K562 (cell line): ENCODE data around the gene EIF5. TPM values are rescaled to one million over a fixed set of nuclear protein-coding genes. Genes with fewer than 3 reads are reported as not detected.
A peak's percentile ranks its signal among the peaks of the same experiment; 100 is the strongest.

ENCODE experiments used
- ATAC-seq: fragments of 200-7000 bp; cut with Tn5 transposase; 3 replicates; pipeline ENCODE4 v1.9.1; 2020; ENCODE audit warnings: moderate library complexity
- BruUV-seq: library from RNA; stranded (reverse); fragments of 400-500 nt; replicated peaks from 2 replicates; lab custom pipeline; 2021; lab: Mats Ljungman, UMichigan
- CTCF ChIA-PET: fragments of 300-600 bp; formaldehyde crosslinking; extraction: SDS; loops from one replicate; lab custom pipeline; 2021; ENCODE audit warnings: low intra/inter-chr PET ratio; lab: Yijun Ruan, JAX
- POLR2A ChIA-PET: fragments of 300-600, 350-650 bp; sonication (Branson Sonifier 250); formaldehyde crosslinking; extraction: SDS; loops from one replicate; lab custom pipeline; 2021; ENCODE audit warnings: antibody characterized with exemption, inconsistent platforms; lab: Yijun Ruan, JAX
- DNase-seq, 4 experiments: peaks; one replicate each; pipeline versions ENCODE4 v3.0.0 to v3.0.0-alpha.2; 2011 to 2018; ENCODE audit warnings: low spot score in 3 of 4, mixed read lengths in 3 of 4; ENCODE audit errors: extremely low read depth in 1 of 4
- FAIRE-seq: peaks from 2 replicates; lab custom pipeline; 2011; peaks lifted over from hg19 to GRCh38; lab: Jason Lieb, UNC
- H2AFZ ChIP-seq: 2 replicates; pipeline ENCODE4 v1.6.0; 2011; ENCODE audit warnings: low read depth, low read length, control low read depth, inconsistent platforms
- H3K27ac ChIP-seq: fragments of 200-600 bp; 3 replicates; pipeline ENCODE4 v1.8.0; 2011; ENCODE audit warnings: low read depth, mild to moderate bottlenecking, control low read depth, inconsistent platforms, low read length, moderate library complexity, mixed read lengths; ENCODE audit errors: extremely low read depth
- H3K27me3 ChIP-seq, 2 experiments: fragments of 300-600 bp in 1 of 2; 2 replicates in 1 of 2; 3 replicates in 1 of 2; pipeline versions ENCODE4 v1.6.0 to v1.8.0; 2011; ENCODE audit warnings: inconsistent platforms in 2 of 2, low read length in 2 of 2, mild to moderate bottlenecking in 1 of 2, mixed read lengths in 1 of 2, moderate library complexity in 1 of 2; ENCODE audit not compliant: control insufficient read depth in 2 of 2, insufficient read depth in 2 of 2
- H3K36me3 ChIP-seq: fragments of 300-600 bp; 3 replicates; pipeline ENCODE4 v1.8.0; 2011; ENCODE audit warnings: mild to moderate bottlenecking, low read length, inconsistent platforms; ENCODE audit not compliant: control insufficient read depth, insufficient read depth
- H3K4me1 ChIP-seq, 2 experiments: fragments of 200-600 bp in 1 of 2; replicated peaks in 1 of 2; 2 replicates in 1 of 2; 3 replicates in 1 of 2; pipeline versions ENCODE4 v1.5.1 to v1.8.0; 2011; ENCODE audit warnings: inconsistent platforms in 2 of 2, low read length in 2 of 2, mild to moderate bottlenecking in 1 of 2, mixed read lengths in 1 of 2, moderate library complexity in 1 of 2; ENCODE audit not compliant: control insufficient read depth in 2 of 2, insufficient read depth in 2 of 2
- H3K4me2 ChIP-seq: 2 replicates; pipeline ENCODE4 v1.6.1; 2011; ENCODE audit warnings: low read length, control low read depth, inconsistent platforms, mixed read lengths; ENCODE audit not compliant: insufficient read depth
- H3K4me3 ChIP-seq: fragments of 200-600 bp; sonication (generic), shearing (Covaris generic); 2 replicates; pipeline ENCODE4 v1.5.1; 2016; ENCODE audit warnings: control low read depth, inconsistent platforms
- H3K79me2 ChIP-seq: fragments of 200-600 bp; 3 replicates; pipeline ENCODE4 v1.8.0; 2011; ENCODE audit warnings: low read length, inconsistent platforms; ENCODE audit not compliant: control insufficient read depth, insufficient read depth
- H3K9ac ChIP-seq, 2 experiments: 2 replicates each; pipeline versions ENCODE4 v1.6.0 to v1.6.1; 2011; ENCODE audit warnings: low read depth in 2 of 2, low read length in 2 of 2, control low read depth in 1 of 2, inconsistent platforms in 1 of 2, mild to moderate bottlenecking in 1 of 2, mixed read lengths in 1 of 2; ENCODE audit not compliant: insufficient read depth in 1 of 2
- H3K9me1 ChIP-seq: one replicate; pipeline ENCODE4 v1.6.0; 2011; ENCODE audit warnings: inconsistent platforms, mild to moderate bottlenecking, low read length, moderate library complexity; ENCODE audit not compliant: control insufficient read depth, insufficient read depth
- H3K9me3 ChIP-seq: replicated peaks from 2 replicates; pipeline ENCODE4 v1.5.1; 2011; ENCODE audit warnings: low read depth, low read length, inconsistent platforms; ENCODE audit not compliant: control insufficient read depth, insufficient read depth
- H4K20me1 ChIP-seq: replicated peaks from 2 replicates; pipeline ENCODE4 v1.6.1; 2011; ENCODE audit warnings: low read length, inconsistent platforms, mixed read lengths; ENCODE audit not compliant: control insufficient read depth, insufficient read depth
- C11orf30 ChIP-seq: fragments of 450-650 bp; IDR thresholded peaks from 2 replicates; pipeline ENCODE4 v1.6.1; 2016; ENCODE audit warnings: low read depth, mild to moderate bottlenecking
- MAFF ChIP-seq: IDR thresholded peaks from 2 replicates; pipeline ENCODE4 v1.6.1; 2012; ENCODE audit warnings: low read length, improper control_type of control experiment
- MAFG ChIP-seq: fragments of 450-650 bp; conservative IDR thresholded peaks from 2 replicates; pipeline ENCODE4 v1.6.1; 2016; ENCODE audit warnings: missing genetic modification characterization, missing compliant biosample characterization
- MAFK ChIP-seq: IDR thresholded peaks from 2 replicates; pipeline ENCODE4 v1.6.1; 2011; ENCODE audit warnings: low read length, improper control_type of control experiment
- MCM7 ChIP-seq, 2 experiments: fragments of 450-650 bp; IDR thresholded peaks; 2 replicates each; pipeline ENCODE4 v1.6.1; 2016 to 2018
- NFE2 ChIP-seq: IDR thresholded peaks from 2 replicates; pipeline ENCODE4 v1.6.1; 2014; ENCODE audit warnings: antibody characterized with exemption, low read depth
- SRSF1 ChIP-seq: fragments of 200-400 bp; formaldehyde crosslinking; IDR thresholded peaks from 2 replicates; pipeline ENCODE4 v1.6.1; 2017; ENCODE audit warnings: mild to moderate bottlenecking, low read depth, low read length, moderate library complexity
- ZNF316 ChIP-seq: fragments of 450-650 bp; IDR thresholded peaks from 2 replicates; pipeline ENCODE4 v1.6.1; 2016
- ZNF57 ChIP-seq: fragments of 450-650 bp; formaldehyde crosslinking; IDR thresholded peaks from 2 replicates; pipeline ENCODE4 v1.4.0; 2020; ENCODE audit warnings: mild to moderate bottlenecking, moderate library complexity
- WGBS: fragments of 100-300 bp; shearing (Covaris generic); methylation state at CpG from one replicate; pipeline ENCODE4 v1.1.6; 2016; ENCODE audit warnings: low coverage, mixed read lengths; ENCODE audit not compliant: insufficient coverage; ENCODE audit errors: missing lambda C conversion rate; 5-methylcytosine and 5-hydroxymethylcytosine counted together
- in situ Hi-C: fragments of 300-500 bp; cut with MboI; formaldehyde crosslinking; loops from 4 replicates; pipeline ENCODE4 v1.15.0; 2018; ENCODE audit warnings: inconsistent platforms, mixed read lengths
- intact Hi-C: fragments of 100-400 bp; cut with micrococcal nuclease; formaldehyde crosslinking; loops from 2 replicates; pipeline ENCODE4 v1.14.2; 2022
- polyA plus RNA-seq, 8 experiments: library from polyadenylated mRNA; depleted of rRNA in 4 of 8; stranded (reverse) in 5 of 8; unstranded in 3 of 8; fragments of >200 nt; fragmentation: Nextera tagmentation in 2 of 8; fragmentation: Illumina TruSeq in 1 of 8; extraction: Ambion mirVana in 2 of 8; extraction: Trizol in 1 of 8; gene quantifications; 2 replicates each; pipeline versions ENCODE4 v1.2.1 to v1.2.3, GENCODE V29; 2011 to 2014; ENCODE audit warnings: inconsistent platforms in 1 of 8, missing spikeins in 1 of 8
- total RNA-seq, 7 experiments: library from RNA; depleted of rRNA in 6 of 7; stranded (reverse); fragments of >200 nt in 6 of 7; fragmentation: Illumina TruSeq in 2 of 7; extraction: Trizol in 2 of 7; gene quantifications; 2 replicates each; pipeline versions ENCODE4 v1.2.1 to v1.2.3, GENCODE V29; 2011 to 2021; ENCODE audit warnings: low replicate concordance in 1 of 7
- TF ChIP-seq, protein P1 (sequence below), 2 experiments: fragments of 450-650 bp in 1 of 2; sonication (generic) in 1 of 2; formaldehyde crosslinking in 1 of 2; IDR thresholded peaks in 1 of 2; conservative IDR thresholded peaks in 1 of 2; 2 replicates each; pipeline versions ENCODE4 v1.6.1 to v1.8.1; 2016 to 2023; ENCODE audit warnings: mild to moderate bottlenecking in 2 of 2, moderate library complexity in 2 of 2, inconsistent platforms in 1 of 2, missing genetic modification reagents in 1 of 2
- TF ChIP-seq, protein P2 (sequence below): sonication (generic); formaldehyde crosslinking; IDR thresholded peaks from 2 replicates; pipeline ENCODE4 v1.5.0; 2020; ENCODE audit warnings: missing genetic modification reagents
- TF ChIP-seq, protein P3 (sequence below): fragments of 200-800 bp; sonication (Bioruptor generic); IDR thresholded peaks from 2 replicates; pipeline ENCODE4 v1.6.1; 2017; ENCODE audit warnings: missing genetic modification characterization, missing compliant biosample characterization

The EIF5 gene
- total and polyA plus RNA-seq, 9 of the 15 experiments (the other 6 are each of a cell fraction or from before 2014, with no cell fraction given), result 92.7 to 442 (median 190) TPM

DNA sequence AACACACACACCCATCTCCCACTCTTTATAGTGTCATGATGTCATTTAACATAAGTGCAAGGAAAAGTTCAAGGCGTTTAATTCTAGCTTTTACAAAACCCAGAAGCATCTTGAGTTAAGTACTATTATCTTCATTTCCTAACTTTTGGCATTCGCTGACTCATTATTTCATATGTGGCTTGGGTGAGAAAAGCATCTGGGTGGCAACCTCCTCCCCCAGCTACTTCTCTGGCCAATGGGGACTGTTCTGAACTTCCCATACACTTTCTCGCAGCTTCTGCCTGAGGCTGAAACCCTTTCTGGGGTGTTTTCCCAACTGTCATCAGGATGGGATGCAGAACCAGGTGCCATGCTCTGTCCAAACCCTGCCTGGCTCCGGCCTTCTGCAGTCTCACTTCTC lies 48.3 kb downstream of the EIF5 start:
- CTCF ChIA-PET, result no interaction called here
- no peak for FAIRE-seq

More for the DNA sequence above, 48.3 kb downstream of the EIF5 start:
- Histone ChIP-seq H3K79me2 (peaks cover 27% of the 10 kb centered on the region), H3K9me1 (no peaks in the 10 kb centered on the region), H3K9me3 (no peaks in the 10 kb centered on the region), H3K4me2 (peak overlapping the region; percentile 28; the same call in 1 of the 2 replicates), H2AFZ (peak overlapping the region; percentile 81), H3K27ac (no peak overlapping the region), H3K4me3 (no peak overlapping the region), H3K27me3 (no peaks in the 10 kb centered on the region), H3K36me3 (no peaks in the 10 kb centered on the region), H4K20me1 (peaks cover 6% of the 10 kb centered on the region; the same call in 1 of the 2 replicates), H3K4me1 (peaks cover 31 to 45% of the 10 kb centered on the region in 2 experiments; a peak in 4 of 5 replicates), H3K9ac (peak overlapping the region in 1 of 2 experiments; percentile 64; a peak in 1 of 4 replicates)
- intact Hi-C loops (no loop called here), in situ Hi-C loops (no loop called here)
- 28% methylated on average over 4 of the region's 4 CpGs for WGBS
- TF ChIP-seq, protein P1, sequence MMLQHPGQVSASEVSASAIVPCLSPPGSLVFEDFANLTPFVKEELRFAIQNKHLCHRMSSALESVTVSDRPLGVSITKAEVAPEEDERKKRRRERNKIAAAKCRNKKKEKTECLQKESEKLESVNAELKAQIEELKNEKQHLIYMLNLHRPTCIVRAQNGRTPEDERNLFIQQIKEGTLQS (IDR thresholded peaks at IDR 0.05), result peak; percentile 28; the same call in 1 of the 2 replicates
- TF ChIP-seq, protein P1 (CRISPR knock-in tag; conservative IDR thresholded peaks at IDR 0.05), result no peak
- TF ChIP-seq ZNF57 (CRISPR knock-in tag) (no peak), C11orf30 (peak; percentile 82), MCM7 (IDR thresholded peaks at IDR 0.05) (no peak), NFE2 (peak; percentile 63), MAFF (peak; percentile 49), ZNF316 (peak; percentile 84), MAFG (tag) (peak; percentile 56; the same call in 1 of the 2 replicates), MAFK (peak; percentile 15; the same call in 1 of the 2 replicates), SRSF1 (no peak)
- TF ChIP-seq, protein P2, sequence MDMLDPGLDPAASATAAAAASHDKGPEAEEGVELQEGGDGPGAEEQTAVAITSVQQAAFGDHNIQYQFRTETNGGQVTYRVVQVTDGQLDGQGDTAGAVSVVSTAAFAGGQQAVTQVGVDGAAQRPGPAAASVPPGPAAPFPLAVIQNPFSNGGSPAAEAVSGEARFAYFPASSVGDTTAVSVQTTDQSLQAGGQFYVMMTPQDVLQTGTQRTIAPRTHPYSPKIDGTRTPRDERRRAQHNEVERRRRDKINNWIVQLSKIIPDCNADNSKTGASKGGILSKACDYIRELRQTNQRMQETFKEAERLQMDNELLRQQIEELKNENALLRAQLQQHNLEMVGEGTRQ, result no peak
- TF ChIP-seq, protein P3, sequence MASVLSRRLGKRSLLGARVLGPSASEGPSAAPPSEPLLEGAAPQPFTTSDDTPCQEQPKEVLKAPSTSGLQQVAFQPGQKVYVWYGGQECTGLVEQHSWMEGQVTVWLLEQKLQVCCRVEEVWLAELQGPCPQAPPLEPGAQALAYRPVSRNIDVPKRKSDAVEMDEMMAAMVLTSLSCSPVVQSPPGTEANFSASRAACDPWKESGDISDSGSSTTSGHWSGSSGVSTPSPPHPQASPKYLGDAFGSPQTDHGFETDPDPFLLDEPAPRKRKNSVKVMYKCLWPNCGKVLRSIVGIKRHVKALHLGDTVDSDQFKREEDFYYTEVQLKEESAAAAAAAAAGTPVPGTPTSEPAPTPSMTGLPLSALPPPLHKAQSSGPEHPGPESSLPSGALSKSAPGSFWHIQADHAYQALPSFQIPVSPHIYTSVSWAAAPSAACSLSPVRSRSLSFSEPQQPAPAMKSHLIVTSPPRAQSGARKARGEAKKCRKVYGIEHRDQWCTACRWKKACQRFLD (CRISPR knock-in tag), result no peak
- POLR2A ChIA-PET, result interaction anchor here (0.9 to 1.1 kb wide), 3 partner anchors 14 to 39 kb away, joined by 3 to 4 read pairs (median 3); no protein-coding TSS in a partner anchor
- BruUV-seq, result no TSS peak
- ATAC-seq (no peak), DNase-seq (peak in 2 of 4 experiments; percentile 22 to 30)
